Skin of body (tissue), 2 donors: ENCODE results near the gene CTSA. TPM values are rescaled to one million over a fixed set of nuclear protein-coding genes. Genes with fewer than 3 reads are reported as not detected.

Experiments used
- DNase-seq: peaks from one replicate; lab custom pipeline; 2025; lab: John Stamatoyannopoulos, UW
- total RNA-seq: library from RNA; depleted of rRNA; stranded (reverse); fragments of >200 nt; gene quantifications from one replicate; pipeline ENCODE4 v1.2.3, GENCODE V29; 2014

CTSA gene
- 30.9 TPM for total RNA-seq

- peak; percentile 81 for DNase-seq
Observed at GRCh38 chr20:45890985-45891983, at the start of gene CTSA, which contains the start of gene NEURL2. Gene CTSA, plus strand, starts transcription at chr20:45891335. Its CDS starts 234 bp downstream, at chr20:45891569. Gene NEURL2, minus strand, starts transcription at chr20:45891208. Its CDS starts 217 bp downstream, at chr20:45890991.

GRCh38 chr20:45841407-45842129 lies 49.6 kb upstream of the CTSA start:
- no peak for DNase-seq

GRCh38 chr20:45842169-45842812 lies 48.8 kb upstream of the CTSA start:
- DNase-seq, result no peak

- DNase-seq, result no peak
Observed at GRCh38 chr20:45843506-45843905, 47.6 kb upstream of the CTSA start.

- no peak for DNase-seq
Observed at GRCh38 chr20:45845452-45845851, 45.7 kb upstream of the CTSA start.

- no peak for DNase-seq
Observed at GRCh38 chr20:45848421-45848820, 42.7 kb upstream of the CTSA start.

- DNase-seq, result no peak
Observed at GRCh38 chr20:45848969-45849582, 42.1 kb upstream of the CTSA start.

- DNase-seq, result no peak
Observed at GRCh38 chr20:45850238-45850637, 40.9 kb upstream of the CTSA start.

- no peak for DNase-seq
Observed at GRCh38 chr20:45850926-45851325, 40.2 kb upstream of the CTSA start.

- no peak for DNase-seq
Observed at GRCh38 chr20:45851501-45851900, 39.6 kb upstream of the CTSA start.

GRCh38 chr20:45852326-45852725 lies 38.8 kb upstream of the CTSA start:
- DNase-seq, result no peak

- no peak for DNase-seq
Observed at GRCh38 chr20:45853484-45853883, 37.7 kb upstream of the CTSA start.

- peak; percentile 100 for DNase-seq
Observed at GRCh38 chr20:45857114-45857881, 33.8 kb upstream of the CTSA start, which contains the start of the genes ACOT8 and ZSWIM3. Gene ACOT8, minus strand, starts transcription at chr20:45857392. Its CDS starts 77 bp downstream, at chr20:45857315. Gene ZSWIM3, plus strand, starts transcription at chr20:45857614. Its CDS starts 212 bp downstream, at chr20:45857826.

GRCh38 chr20:45857882-45858216 lies 33.3 kb upstream of the CTSA start:
- DNase-seq, result no peak

- no peak for DNase-seq
Observed at GRCh38 chr20:45859916-45860315, 31.2 kb upstream of the CTSA start.

- DNase-seq, result no peak
Observed at GRCh38 chr20:45860560-45861220, 30.4 kb upstream of the CTSA start.

GRCh38 chr20:45861221-45862075 lies 29.7 kb upstream of the CTSA start:
- no peak for DNase-seq

GRCh38 chr20:45863543-45864470 lies 27.3 kb upstream of the CTSA start:
- DNase-seq, result no peak
